Retina (tissue), 1 donor: ENCODE results near the gene MYOM3.

ENCODE experiments used
- DNase-seq: peaks from one replicate; pipeline ENCODE4 v3.0.0-alpha.2; 2016

The MYOM3 gene

DNA sequence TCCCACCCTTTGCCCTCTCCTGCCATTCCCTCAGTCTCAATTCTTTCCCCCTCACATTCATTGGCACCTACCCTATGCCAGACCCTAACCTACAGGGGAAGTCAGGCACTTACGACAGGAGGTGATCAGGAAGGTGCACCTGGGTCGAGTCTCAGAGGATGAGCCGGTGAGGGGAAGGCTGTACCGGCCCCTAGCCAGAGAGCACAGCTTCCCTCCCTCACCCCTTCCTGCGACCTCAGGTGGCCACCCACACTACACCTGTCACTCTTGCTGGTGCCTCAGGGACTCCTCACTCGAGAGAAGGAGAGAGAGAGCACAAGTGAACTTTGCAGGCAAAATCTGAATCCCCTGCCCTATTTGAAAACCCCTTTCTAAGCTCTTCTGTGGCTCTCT is 1.7 kb upstream of the MYOM3 start:
- DNase-seq, result no peak

- DNase-seq, result peak; percentile 24
Measured at GRCh38 chr1:24111262-24111995, 506 bp downstream of the MYOM3 start.

GRCh38 chr1:24110642-24111261 is 1.2 kb downstream of the MYOM3 start:
- DNase-seq, result peak; percentile 28

GRCh38 chr1:24109686-24110475 is 2.1 kb downstream of the MYOM3 start:
- no peak for DNase-seq

DNA sequence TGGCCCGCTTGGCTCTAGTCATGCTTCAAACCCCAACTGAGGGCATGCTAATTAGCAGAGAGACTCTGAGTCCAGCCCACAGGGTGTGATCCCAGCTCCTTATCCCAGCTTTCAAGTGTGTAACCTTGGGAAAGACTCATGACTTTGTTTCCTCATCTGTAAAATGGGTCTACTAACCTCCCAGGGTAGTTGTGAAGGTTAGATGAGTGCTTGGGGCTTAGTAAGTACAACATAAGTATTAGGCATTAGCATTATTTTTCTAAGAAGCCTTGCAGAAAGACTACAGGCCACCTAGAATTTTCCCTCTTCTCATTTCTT is 2.8 kb downstream of the MYOM3 start:
- DNase-seq, result no peak

GRCh38 chr1:24108334-24109165 is 3.4 kb downstream of the MYOM3 start:
- DNase-seq, result no peak

DNA sequence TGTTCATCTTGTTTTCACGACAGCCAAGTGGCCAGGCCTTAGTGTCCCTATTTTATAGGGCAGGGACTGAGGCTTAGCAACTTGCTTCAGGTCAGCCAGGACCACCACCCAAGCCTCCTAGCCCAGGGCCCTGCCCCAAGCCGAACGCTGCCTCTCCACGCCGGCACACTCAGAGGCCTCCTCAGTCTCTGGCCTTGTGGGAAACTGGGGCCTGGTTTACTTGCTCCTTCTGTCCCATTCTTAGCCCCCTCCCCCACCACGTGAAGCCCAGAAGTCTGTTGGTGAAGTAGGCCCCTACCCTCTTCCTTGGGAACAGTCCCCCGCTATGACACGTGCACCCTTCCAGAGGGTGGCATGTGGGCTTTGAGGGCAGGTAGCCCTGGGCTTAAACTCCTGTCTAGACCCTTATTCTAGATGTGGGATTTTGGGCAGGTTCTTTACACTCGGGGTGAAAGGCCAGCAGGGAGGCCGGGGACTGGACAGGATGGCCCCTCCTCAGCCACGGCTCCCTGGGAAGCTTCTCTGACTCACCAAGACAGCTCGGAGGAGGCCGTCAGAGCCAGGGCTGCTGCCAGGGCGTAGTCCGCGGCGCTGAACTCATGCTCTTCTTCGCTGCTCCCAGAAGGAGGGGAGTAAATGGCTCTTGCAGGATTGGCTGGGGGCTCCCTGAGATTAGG is 4.3 kb downstream of the MYOM3 start:
- DNase-seq, result peak; percentile 23

- DNase-seq, result no peak
Measured at GRCh38 chr1:24105368-24106160, 6.4 kb downstream of the MYOM3 start.

DNA sequence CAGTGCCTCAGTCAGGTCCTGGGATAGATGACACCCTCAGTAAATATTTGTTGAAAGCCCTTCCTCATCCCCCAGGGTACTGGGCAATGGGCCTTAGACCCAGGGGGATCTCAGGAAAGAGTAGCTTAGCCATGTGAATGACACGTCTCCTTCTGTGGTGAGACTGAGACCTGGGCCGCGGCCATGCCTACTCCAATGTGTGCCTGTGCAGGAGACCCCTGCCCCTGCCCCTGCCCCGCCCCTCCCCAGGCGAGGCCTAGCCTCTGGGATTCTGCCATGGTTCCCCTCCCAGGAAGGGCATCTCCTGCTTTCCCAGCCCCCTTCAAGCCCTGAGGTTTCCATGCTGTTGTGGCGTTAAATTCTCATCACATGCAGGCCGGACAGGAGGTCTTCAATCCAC is 7.1 kb downstream of the MYOM3 start:
- no peak for DNase-seq

GRCh38 chr1:24103879-24104278 is 8.1 kb downstream of the MYOM3 start:
- no peak for DNase-seq

GRCh38 chr1:24103408-24103807 is 8.5 kb downstream of the MYOM3 start:
- DNase-seq, result no peak

DNA sequence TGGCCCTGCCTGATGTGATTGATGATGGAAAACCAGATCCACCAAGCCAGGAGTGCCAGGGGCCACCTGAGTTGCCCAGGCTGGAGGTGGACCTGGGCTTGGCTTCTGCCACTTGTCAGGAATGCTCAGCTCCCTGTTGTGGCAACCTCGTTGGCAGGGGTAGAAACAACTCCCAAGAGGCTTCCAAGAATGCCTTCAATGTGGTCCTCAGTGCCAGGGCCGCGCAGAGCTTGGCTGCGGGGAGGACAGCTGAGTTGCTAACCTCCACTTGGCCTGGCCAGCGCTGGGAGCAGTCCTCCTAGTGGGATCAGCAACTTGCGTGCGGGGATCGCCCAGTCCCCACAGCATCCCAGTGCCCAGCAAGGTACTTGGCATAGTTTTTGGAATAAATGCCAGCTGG is 9.0 kb downstream of the MYOM3 start:
- no peak for DNase-seq

DNA sequence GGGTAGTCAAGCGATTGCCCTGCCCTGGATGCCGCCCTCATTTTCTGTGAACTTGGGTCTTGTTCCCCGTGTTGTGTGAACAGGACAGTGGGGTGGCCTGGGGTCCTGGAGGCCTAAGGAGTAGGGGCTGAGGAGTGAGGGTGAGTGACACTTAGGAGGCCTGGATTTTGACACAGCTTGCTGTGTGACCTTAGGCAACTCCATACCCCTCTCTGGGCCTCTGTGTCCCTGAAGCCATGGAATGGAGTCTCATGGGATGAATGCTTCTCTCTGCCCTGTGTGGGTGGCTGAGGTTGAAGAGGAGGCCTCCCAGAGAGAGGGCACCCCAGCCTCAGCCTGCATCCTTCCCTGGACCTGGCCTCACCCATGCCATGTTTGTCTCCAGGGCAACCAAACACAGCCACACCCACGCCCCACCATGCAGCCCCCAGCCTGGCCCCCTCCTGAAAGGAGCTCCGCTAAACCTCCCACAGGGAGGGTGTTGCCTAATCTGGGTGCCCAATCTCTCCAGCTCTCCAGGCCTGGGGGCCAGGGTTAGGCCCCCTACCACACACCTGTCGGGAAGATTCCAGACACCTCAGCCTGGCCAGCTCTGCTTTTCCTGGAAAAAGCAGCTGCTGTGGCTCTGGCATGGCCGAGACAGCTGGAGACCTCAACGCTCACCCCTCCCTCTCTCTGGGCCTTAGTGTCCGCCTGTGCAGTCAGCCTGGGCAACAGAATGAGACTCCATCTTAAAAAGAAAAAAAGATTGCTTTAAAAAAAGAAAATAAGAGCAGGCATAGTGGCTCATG is 9.9 kb downstream of the MYOM3 start:
- no peak for DNase-seq

- DNase-seq, result no peak
Measured at GRCh38 chr1:24100945-24101737, 10.8 kb downstream of the MYOM3 start.

GRCh38 chr1:24098943-24099638 is 12.8 kb downstream of the MYOM3 start:
- no peak for DNase-seq

DNA sequence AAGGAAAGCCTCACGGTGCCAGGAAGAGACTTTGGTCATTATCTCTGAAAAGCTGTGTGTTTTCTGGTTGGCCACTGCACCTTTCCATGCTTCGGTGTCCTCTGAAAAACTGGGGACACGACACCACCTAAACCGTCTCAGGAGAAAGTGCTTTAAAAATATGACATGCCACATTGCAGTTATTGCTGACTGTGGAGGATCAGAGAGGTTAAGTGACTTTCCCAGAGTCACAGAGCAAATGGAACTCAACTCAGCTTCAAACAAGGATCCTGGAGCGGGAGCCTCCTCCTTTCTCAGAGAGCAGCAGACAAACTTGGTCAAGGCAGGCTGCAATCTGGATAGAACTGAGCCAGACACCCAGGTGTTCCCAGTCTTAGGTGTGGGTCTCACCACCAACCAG is 13.8 kb downstream of the MYOM3 start:
- DNase-seq, result no peak

DNA sequence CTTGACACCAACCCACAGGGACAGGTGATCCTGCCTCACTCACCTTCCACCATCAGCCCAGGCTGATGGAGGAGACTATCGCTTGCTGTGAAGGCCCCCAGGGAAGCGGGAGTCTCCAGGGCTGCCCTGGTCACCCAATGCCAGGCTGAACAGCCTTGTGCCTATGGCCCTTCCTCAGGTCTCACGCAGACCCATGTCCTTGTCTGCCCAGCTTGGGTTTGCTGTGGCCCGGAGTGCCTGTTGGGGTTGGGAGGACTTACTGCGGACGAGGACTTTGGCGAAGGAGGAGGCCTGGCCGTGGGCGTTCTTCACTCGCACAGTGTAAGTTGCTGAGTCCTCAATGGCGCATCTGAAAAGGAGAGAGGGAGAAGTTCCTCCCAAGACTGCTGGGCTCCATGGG is 14.3 kb downstream of the MYOM3 start:
- no peak for DNase-seq

DNA sequence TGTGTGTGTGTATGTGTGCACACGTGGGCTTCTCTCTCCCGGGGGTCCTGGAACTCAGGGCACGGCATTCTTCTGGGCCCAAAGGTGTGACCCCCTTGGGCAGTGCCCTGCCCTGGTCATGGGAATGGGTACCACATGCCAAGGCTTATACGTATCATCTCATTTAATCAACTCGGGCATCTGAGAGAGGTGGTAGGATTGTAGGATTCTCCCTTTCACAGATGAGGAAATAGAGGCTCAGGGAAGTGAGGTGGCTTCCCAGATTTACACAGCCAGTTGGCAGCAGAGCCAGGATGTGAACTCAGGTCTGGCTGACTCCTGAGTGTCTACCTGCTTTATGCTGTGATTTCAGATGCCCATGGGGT is 15.2 kb downstream of the MYOM3 start:
- DNase-seq, result no peak

GRCh38 chr1:24096009-24096738 is 15.8 kb downstream of the MYOM3 start:
- DNase-seq, result no peak
